GM12874 (cell line): ENCODE data around the gene KRTAP24-1.

ENCODE experiments used
- TF ChIP-seq, protein P1 (sequence below): IDR thresholded peaks from 2 replicates; pipeline ENCODE4 v1.5.1; 2011; ENCODE audit warnings: low read depth, mild to moderate bottlenecking, control low read depth, low read length, moderate library complexity; ENCODE audit not compliant: insufficient read depth

KRTAP24-1 gene

DNA sequence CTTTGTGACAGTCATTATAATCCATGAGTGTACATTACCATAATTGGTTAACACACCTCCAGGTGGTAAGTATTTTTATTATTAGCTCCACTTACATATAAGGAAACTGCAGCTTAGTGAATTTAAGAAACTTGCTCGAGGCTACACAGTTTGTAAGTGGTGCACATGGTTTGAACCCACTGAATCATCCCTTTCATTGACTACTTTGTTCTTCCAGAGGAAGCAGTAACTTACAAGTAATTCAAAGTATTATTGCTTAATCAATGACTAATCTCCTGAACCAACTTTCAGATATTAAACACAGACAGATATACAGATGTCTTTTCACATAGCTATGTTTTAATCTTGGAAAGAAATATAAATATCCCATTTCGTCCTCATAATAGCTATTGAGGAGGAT is 48.1 kb downstream of the KRTAP24-1 start:
- TF ChIP-seq, protein P1, sequence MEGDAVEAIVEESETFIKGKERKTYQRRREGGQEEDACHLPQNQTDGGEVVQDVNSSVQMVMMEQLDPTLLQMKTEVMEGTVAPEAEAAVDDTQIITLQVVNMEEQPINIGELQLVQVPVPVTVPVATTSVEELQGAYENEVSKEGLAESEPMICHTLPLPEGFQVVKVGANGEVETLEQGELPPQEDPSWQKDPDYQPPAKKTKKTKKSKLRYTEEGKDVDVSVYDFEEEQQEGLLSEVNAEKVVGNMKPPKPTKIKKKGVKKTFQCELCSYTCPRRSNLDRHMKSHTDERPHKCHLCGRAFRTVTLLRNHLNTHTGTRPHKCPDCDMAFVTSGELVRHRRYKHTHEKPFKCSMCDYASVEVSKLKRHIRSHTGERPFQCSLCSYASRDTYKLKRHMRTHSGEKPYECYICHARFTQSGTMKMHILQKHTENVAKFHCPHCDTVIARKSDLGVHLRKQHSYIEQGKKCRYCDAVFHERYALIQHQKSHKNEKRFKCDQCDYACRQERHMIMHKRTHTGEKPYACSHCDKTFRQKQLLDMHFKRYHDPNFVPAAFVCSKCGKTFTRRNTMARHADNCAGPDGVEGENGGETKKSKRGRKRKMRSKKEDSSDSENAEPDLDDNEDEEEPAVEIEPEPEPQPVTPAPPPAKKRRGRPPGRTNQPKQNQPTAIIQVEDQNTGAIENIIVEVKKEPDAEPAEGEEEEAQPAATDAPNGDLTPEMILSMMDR, result no peak

DNA sequence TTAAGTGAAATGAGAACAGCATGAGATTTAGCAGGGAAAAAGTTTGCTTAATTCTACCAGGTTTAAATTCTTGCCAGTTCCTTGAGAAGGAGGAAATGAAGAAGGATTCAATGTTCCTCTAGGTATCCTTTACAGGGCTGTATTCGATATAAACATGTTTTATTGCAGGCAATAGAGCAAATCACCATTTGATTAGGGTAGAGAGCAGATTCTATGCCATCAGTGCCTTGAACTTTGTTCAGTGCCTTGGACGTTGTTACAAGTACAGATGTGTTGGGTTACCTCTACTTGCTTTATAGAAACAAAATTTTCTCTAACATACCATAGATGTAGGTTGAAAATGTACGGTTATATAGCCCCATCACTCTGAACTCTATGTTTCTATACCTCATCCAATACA is 48.7 kb downstream of the KRTAP24-1 start:
- TF ChIP-seq, protein P1, result no peak

GRCh38 chr21:30233228-30234020 is 49.3 kb downstream of the KRTAP24-1 start:
- TF ChIP-seq, protein P1, result no peak

- TF ChIP-seq, protein P1, result no peak
Observed at GRCh38 chr21:30232011-30232410, 50.7 kb downstream of the KRTAP24-1 start.
